ENCODE measurements around the gene OCRL. TPM values are rescaled to one million over a fixed set of nuclear protein-coding genes. Genes with fewer than 3 reads are reported as not detected.

Gene OCRL
- total RNA-seq, 6 donors from 2014 or later: 11.8 to 22.0 (median 17.7) TPM

- WGBS, 2 donors: 81% methylated on average over 5 of the region's 5 CpGs
- ATAC-seq (ENCODE audit: low FRiP score in 2 of 2) (peak in 1 of 2 donors; percentile 91), DNase-seq (no peak)
- no peaks in the 10 kb centered on the region for H3K9me3 ChIP-seq
- H3K4me3 ChIP-seq: no peak overlapping the region
- H3K27ac ChIP-seq: no peak overlapping the region
- no peak for TF ChIP-seq POLR2A (IDR thresholded peaks at IDR 0.05)
- TF ChIP-seq EP300 (IDR thresholded peaks at IDR 0.05): no peak
- TF ChIP-seq POLR2AphosphoS5 (IDR thresholded peaks at IDR 0.05): no peak
- TF ChIP-seq CTCF (IDR thresholded peaks at IDR 0.05): no peak
- H3K27me3 ChIP-seq: no peaks in the 10 kb centered on the region
- no peaks in the 10 kb centered on the region for H3K4me1 ChIP-seq
- H3K36me3 ChIP-seq: peaks cover 0 to 19% (median 4%) of the 10 kb centered on the region in 4 donors
Observed at GRCh38 chrX:129577473-129577872, 37.4 kb downstream of the OCRL start.

- Histone ChIP-seq H3K9me3 (no peaks in the 10 kb centered on the region), H3K36me3 (peaks cover 0 to 19% (median 4%) of the 10 kb centered on the region in 4 donors), H3K4me3 (no peak overlapping the region), H3K27ac (no peak overlapping the region), H3K4me1 (no peaks in the 10 kb centered on the region), H3K27me3 (no peaks in the 10 kb centered on the region)
- whole genome bisulfite sequencing, 2 donors: 84 to 100% methylated on average over 1 of the region's 1 CpG
- ATAC-seq (ENCODE audit: low FRiP score in 2 of 2) (no peak), DNase-seq (no peak)
- TF ChIP-seq EP300 (IDR thresholded peaks at IDR 0.05): no peak
- TF ChIP-seq POLR2A (IDR thresholded peaks at IDR 0.05): no peak
- no peak for TF ChIP-seq CTCF (IDR thresholded peaks at IDR 0.05)
- no peak for TF ChIP-seq POLR2AphosphoS5 (IDR thresholded peaks at IDR 0.05)
Observed at GRCh38 chrX:129577877-129578276, 37.8 kb downstream of the OCRL start.

- Histone ChIP-seq H3K4me3 (no peak overlapping the region), H3K27me3 (no peaks in the 10 kb centered on the region), H3K36me3 (peaks cover 0 to 8% (median under 1%) of the 10 kb centered on the region in 4 donors), H3K27ac (no peak overlapping the region), H3K9me3 (no peaks in the 10 kb centered on the region), H3K4me1 (no peaks in the 10 kb centered on the region)
- 80% methylated on average over 1 of the region's 1 CpG for WGBS, 2 donors
- TF ChIP-seq EP300 (IDR thresholded peaks at IDR 0.05): no peak
- TF ChIP-seq POLR2AphosphoS5 (IDR thresholded peaks at IDR 0.05): no peak
- no peak for TF ChIP-seq POLR2A (IDR thresholded peaks at IDR 0.05)
- TF ChIP-seq CTCF (IDR thresholded peaks at IDR 0.05): no peak
- no peak for ATAC-seq (ENCODE audit: low FRiP score in 2 of 2)
- no peak for DNase-seq
Observed at GRCh38 chrX:129581904-129582303, 41.8 kb downstream of the OCRL start.

GRCh38 chrX:129585167-129585566, 45.1 kb downstream of the OCRL start:
- no peak for TF ChIP-seq EP300 (IDR thresholded peaks at IDR 0.05)
- TF ChIP-seq POLR2AphosphoS5 (IDR thresholded peaks at IDR 0.05): no peak
- no peak for TF ChIP-seq POLR2A (IDR thresholded peaks at IDR 0.05)
- no peak for TF ChIP-seq CTCF (IDR thresholded peaks at IDR 0.05)
- 58 to 78% methylated on average over 1 of the region's 1 CpG for WGBS, 2 donors
- Histone ChIP-seq H3K36me3 (peaks cover 0 to 26% (median 3%) of the 10 kb centered on the region in 4 donors), H3K27me3 (no peaks in the 10 kb centered on the region), H3K4me3 (no peak overlapping the region), H3K9me3 (no peaks in the 10 kb centered on the region), H3K27ac (no peak overlapping the region), H3K4me1 (no peaks in the 10 kb centered on the region)
- DNase-seq: no peak
- ATAC-seq (ENCODE audit: low FRiP score in 2 of 2): no peak

DNA sequence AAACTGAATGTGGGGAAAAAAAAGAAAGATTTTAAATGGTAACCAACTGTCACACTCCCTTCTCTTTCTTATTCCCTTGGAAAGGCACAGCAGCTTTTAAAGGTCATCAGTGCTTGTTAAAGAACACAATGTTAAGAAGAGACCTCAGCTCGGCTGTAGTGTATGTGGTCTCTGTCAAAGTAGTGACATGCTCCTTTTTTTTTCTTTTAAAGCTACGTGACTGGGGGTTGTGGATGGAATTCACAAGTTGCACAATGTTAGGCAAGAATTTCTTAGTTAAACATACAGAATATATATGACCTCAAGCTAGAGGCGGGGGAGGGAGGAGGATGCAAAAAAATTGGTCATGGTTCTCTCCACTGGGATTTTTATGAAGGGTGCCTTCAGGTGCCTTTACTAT, 45.6 kb downstream of the OCRL start:
- Histone ChIP-seq H3K4me3 (no peak overlapping the region), H3K27me3 (no peaks in the 10 kb centered on the region), H3K27ac (no peak overlapping the region), H3K36me3 (peaks cover 0 to 26% (median 3%) of the 10 kb centered on the region in 4 donors), H3K9me3 (no peaks in the 10 kb centered on the region), H3K4me1 (no peaks in the 10 kb centered on the region)
- 62 to 63% methylated on average over 3 of the region's 3 CpGs for WGBS, 2 donors
- TF ChIP-seq POLR2A (IDR thresholded peaks at IDR 0.05) (no peak), CTCF (IDR thresholded peaks at IDR 0.05) (no peak), POLR2AphosphoS5 (IDR thresholded peaks at IDR 0.05) (no peak), EP300 (IDR thresholded peaks at IDR 0.05) (no peak)
- ATAC-seq (ENCODE audit: low FRiP score in 2 of 2) (no peak), DNase-seq (no peak)

Measured in upper lobe of left lung (tissue), 6 donors.